Nephron progenitor cell (in vitro differentiated cells): Measurements from ENCODE around the gene SSBP4.

ENCODE experiments used
- DNase-seq: peaks from one replicate; pipeline ENCODE4 v3.0.0; 2021
- H3K27ac Mint-ChIP-seq: 2 replicates; pipeline ENCODE4 v1.8.0; 2021; ENCODE audit warnings: mild to moderate bottlenecking, moderate library complexity, mixed read lengths
- H3K27me3 Mint-ChIP-seq: 2 replicates; pipeline ENCODE4 v1.8.0; 2021; ENCODE audit warnings: mild to moderate bottlenecking, low read depth, mixed read lengths; ENCODE audit not compliant: poor library complexity
- H3K36me3 Mint-ChIP-seq: 2 replicates; pipeline ENCODE4 v1.8.0; 2021; ENCODE audit warnings: low read depth, mixed read lengths
- H3K4me1 Mint-ChIP-seq: 2 replicates; pipeline ENCODE4 v1.8.0; 2021; ENCODE audit warnings: mixed read lengths
- H3K4me3 Mint-ChIP-seq: 2 replicates; pipeline ENCODE4 v1.8.0; 2021; ENCODE audit warnings: mild to moderate bottlenecking, moderate library complexity, mixed read lengths
- H3K9me3 Mint-ChIP-seq: 2 replicates; pipeline ENCODE4 v1.8.0; 2021; ENCODE audit warnings: mild to moderate bottlenecking, moderate library complexity, mixed read lengths
- TF ChIP-seq, protein P1 (sequence below): fragments of 200-600 bp; sonication (generic); IDR thresholded peaks from 2 replicates; pipeline ENCODE4 v1.5.0; 2021; ENCODE audit warnings: antibody characterized with exemption

Gene SSBP4

DNA sequence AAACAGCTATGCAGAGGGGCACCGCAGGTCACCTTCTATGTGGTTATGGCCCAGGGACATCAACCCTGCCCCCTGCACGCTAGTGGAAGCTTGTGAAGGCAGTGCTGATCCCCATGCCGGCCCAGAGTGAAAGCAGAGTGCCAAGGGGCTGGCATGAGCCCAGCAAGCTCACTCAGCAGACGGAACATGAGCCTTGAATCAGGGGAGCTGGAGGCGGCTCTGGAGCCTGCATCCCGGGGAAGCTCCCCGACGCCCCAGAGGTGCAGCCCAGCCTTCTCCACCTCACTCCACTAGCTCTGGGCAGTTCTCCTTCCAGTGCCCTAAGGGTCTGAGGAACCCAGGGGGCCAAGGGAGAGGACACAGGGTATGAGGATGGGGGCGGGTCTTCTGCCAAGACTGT is 37.8 kb downstream of the SSBP4 start:
- H3K27ac Mint-ChIP-seq, result no peak overlapping the region
- no peak overlapping the region for H3K4me3 Mint-ChIP-seq
- TF ChIP-seq, protein P1, sequence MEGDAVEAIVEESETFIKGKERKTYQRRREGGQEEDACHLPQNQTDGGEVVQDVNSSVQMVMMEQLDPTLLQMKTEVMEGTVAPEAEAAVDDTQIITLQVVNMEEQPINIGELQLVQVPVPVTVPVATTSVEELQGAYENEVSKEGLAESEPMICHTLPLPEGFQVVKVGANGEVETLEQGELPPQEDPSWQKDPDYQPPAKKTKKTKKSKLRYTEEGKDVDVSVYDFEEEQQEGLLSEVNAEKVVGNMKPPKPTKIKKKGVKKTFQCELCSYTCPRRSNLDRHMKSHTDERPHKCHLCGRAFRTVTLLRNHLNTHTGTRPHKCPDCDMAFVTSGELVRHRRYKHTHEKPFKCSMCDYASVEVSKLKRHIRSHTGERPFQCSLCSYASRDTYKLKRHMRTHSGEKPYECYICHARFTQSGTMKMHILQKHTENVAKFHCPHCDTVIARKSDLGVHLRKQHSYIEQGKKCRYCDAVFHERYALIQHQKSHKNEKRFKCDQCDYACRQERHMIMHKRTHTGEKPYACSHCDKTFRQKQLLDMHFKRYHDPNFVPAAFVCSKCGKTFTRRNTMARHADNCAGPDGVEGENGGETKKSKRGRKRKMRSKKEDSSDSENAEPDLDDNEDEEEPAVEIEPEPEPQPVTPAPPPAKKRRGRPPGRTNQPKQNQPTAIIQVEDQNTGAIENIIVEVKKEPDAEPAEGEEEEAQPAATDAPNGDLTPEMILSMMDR, result no peak
- H3K27me3 Mint-ChIP-seq, result no peaks in the 10 kb centered on the region
- DNase-seq, result no peak
- H3K4me1 Mint-ChIP-seq, result peaks cover 25% of the 10 kb centered on the region
- H3K9me3 Mint-ChIP-seq, result no peaks in the 10 kb centered on the region
- peaks cover 27% of the 10 kb centered on the region for H3K36me3 Mint-ChIP-seq

DNA sequence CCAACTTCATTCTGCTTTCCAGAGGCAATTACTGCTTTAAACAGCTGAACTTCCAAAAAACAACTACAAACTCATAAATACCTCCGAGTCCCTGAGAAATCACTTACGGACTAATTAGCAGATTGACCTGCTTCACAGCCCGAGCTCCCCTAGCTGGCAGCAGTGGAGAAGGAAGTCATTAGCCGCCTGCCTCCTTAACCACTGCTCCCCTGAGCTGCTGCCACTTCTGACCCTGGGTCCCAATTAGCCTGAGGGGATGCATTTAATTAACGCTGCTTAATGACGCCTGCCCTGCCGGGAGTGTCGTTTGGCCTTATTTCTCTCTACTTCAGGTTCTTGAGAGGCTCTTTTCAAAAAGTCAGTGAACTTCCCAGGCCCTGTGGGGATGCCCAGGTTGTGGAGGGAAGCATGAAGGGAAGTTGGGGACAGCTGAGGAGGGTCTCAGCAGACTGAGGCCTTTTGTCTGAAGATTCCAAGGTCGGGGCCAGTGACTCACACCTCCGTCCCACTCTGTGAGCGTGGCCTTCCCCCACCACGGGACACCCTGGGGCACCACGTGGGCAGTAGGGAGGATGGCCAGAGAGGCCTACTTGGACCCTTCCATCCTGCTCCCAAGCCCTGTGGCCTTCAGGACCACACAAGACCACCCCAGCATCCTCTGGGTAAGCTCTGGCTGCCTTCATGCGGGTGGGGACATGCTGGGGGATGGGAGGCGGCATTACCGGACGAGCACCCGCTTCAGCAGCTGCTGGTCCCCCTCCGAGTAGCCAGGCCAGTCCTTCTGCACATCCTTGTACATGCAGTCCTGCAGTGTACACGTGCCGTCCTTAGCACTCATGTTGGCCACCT is 38.5 kb downstream of the SSBP4 start:
- Mint-ChIP-seq H3K4me3 (no peak overlapping the region), H3K36me3 (peaks cover 29% of the 10 kb centered on the region), H3K4me1 (peaks cover 20% of the 10 kb centered on the region), H3K27ac (peak overlapping the region; percentile 33), H3K27me3 (no peaks in the 10 kb centered on the region), H3K9me3 (no peaks in the 10 kb centered on the region)
- no peak for DNase-seq
- TF ChIP-seq, protein P1, result no peak

DNA sequence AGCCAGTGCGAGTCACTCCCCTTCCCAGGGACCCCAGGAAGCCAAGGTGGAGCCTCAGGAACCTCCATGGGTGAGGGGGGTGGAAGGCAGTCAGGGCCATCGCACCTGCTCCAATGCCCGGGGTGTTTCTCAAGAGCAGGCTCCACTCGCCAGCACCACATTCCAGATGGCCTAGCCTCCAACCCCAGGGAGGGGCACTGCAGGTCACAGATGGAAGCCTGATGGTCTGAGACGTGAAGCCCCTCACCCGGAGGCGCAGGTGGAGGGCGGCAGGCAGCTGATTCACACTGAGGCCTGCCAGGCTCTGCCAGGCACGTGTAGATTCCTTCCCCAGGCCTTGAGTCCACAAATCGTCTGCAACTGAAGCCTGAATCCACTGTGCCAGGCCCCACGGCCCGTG is 41.7 kb downstream of the SSBP4 start:
- H3K4me3 Mint-ChIP-seq, result no peak overlapping the region
- DNase-seq, result no peak
- H3K36me3 Mint-ChIP-seq, result peaks cover 19% of the 10 kb centered on the region
- no peak overlapping the region for H3K27ac Mint-ChIP-seq
- TF ChIP-seq, protein P1, result no peak
- H3K9me3 Mint-ChIP-seq, result no peaks in the 10 kb centered on the region
- H3K27me3 Mint-ChIP-seq, result no peaks in the 10 kb centered on the region
- peaks cover 28% of the 10 kb centered on the region for H3K4me1 Mint-ChIP-seq

DNA sequence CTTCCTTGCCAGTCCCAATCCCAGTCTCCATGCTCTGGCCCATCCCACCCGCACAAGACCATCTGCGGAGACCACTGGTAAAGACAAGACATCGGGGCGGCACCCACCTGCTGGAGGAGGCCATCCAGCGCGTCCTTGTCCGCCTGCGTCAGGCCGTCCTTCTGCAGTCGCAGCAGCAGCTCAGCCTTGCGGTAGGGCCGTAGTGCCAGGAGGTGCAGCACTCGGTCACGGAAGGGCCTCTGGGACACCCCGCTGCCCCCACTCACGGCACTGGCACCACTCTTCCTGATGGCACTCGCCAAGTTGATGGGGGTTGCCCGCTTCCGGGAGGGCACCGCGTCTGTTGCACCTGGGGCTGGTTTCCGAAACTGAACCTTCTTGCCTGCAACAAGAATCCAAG is 42.3 kb downstream of the SSBP4 start:
- TF ChIP-seq, protein P1, result no peak
- no peaks in the 10 kb centered on the region for H3K9me3 Mint-ChIP-seq

DNA sequence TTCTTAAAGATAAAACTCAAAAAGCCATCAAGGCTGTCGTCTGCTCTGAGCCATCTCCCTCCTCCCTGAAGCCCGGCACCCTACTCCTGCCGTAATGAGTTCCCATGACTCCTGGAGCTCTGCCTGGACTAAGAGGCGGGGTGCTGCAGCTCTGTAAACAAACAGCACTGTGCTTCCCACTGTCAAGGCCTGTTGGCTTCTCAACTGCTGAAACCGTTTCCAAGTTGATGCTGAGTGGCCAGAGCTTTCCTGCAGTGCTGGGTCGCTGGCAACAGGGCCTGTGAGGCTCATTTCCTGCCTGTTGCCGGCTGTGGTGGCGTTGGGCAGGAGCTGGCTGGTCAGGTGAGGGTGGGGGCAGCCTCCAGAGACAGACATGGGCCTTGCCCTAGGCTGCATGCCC is 45.4 kb downstream of the SSBP4 start:
- Mint-ChIP-seq H3K9me3 (no peaks in the 10 kb centered on the region), H3K4me3 (no peak overlapping the region), H3K27me3 (no peaks in the 10 kb centered on the region), H3K27ac (peak overlapping the region; percentile 95), H3K36me3 (peaks cover 12% of the 10 kb centered on the region), H3K4me1 (peaks cover 32% of the 10 kb centered on the region)
- TF ChIP-seq, protein P1, result no peak
- no peak for DNase-seq

More for the DNA sequence above, 42.3 kb downstream of the SSBP4 start:
- DNase-seq, result no peak
- peaks cover 13% of the 10 kb centered on the region for H3K36me3 Mint-ChIP-seq
- H3K4me1 Mint-ChIP-seq, result peaks cover 28% of the 10 kb centered on the region
- H3K4me3 Mint-ChIP-seq, result no peak overlapping the region
- H3K27ac Mint-ChIP-seq, result no peak overlapping the region
- H3K27me3 Mint-ChIP-seq, result no peaks in the 10 kb centered on the region
